Activated CD4-positive, alpha-beta T cell treated with anti-CD3 and anti-CD28 coated beads for 36 hours (primary cell): ENCODE data around the gene LRRFIP1. TPM values are rescaled to one million over a fixed set of nuclear protein-coding genes. Genes with fewer than 3 reads are reported as not detected.

Experiments used
- ATAC-seq: fragments of 200-7000 bp; cut with Tn5 transposase; one replicate; pipeline ENCODE4 v1.10.0; 2021; ENCODE audit warnings: mild to moderate bottlenecking, moderate library complexity
- CTCF ChIA-PET: fragments of 350-600 bp; sonication (Branson Sonifier 250); formaldehyde crosslinking; loops from one replicate; lab custom pipeline; 2021; ENCODE audit warnings: antibody characterized with exemption; lab: Charles Lee
- POLR2A ChIA-PET: fragments of 350-600 bp; sonication (Branson Sonifier 250); formaldehyde crosslinking; loops from one replicate; lab custom pipeline; 2021; ENCODE audit warnings: antibody characterized with exemption, inconsistent platforms; lab: Charles Lee
- DNase-seq: peaks from one replicate; pipeline ENCODE4 v3.0.0-alpha.2; 2020
- H3K27ac Mint-ChIP-seq: one replicate; pipeline ENCODE4 v1.8.0; 2021; ENCODE audit warnings: mixed read lengths
- H3K27me3 Mint-ChIP-seq: one replicate; pipeline ENCODE4 v1.8.0; 2021; ENCODE audit warnings: mixed read lengths
- H3K36me3 Mint-ChIP-seq: one replicate; pipeline ENCODE4 v1.8.0; 2021; ENCODE audit warnings: low read depth, mixed read lengths
- H3K4me1 Mint-ChIP-seq: one replicate; pipeline ENCODE4 v1.8.0; 2021; ENCODE audit warnings: mixed read lengths
- H3K4me3 Mint-ChIP-seq: one replicate; pipeline ENCODE4 v1.8.0; 2021; ENCODE audit warnings: mild to moderate bottlenecking, moderate library complexity, mixed read lengths
- H3K9me3 Mint-ChIP-seq: one replicate; pipeline ENCODE4 v1.8.0; 2021; ENCODE audit warnings: low read depth, mixed read lengths
- intact Hi-C, 2 experiments: fragments of 100-400 bp; cut with DNase I in 1 of 2; cut with micrococcal nuclease in 1 of 2; formaldehyde crosslinking; loops; one replicate each; pipeline versions ENCODE4 v1.14.2 to v1.15.1; 2022 to 2024; cut with DNase I, micrococcal nuclease
- total RNA-seq, 2 experiments: library from RNA; stranded (reverse); gene quantifications; one replicate each; pipeline ENCODE4 v1.2.3, GENCODE V29; 2021

The LRRFIP1 gene
- total RNA-seq, 2 experiments from 2014 or later: 234 to 235 TPM

- H3K9me3 Mint-ChIP-seq: peaks cover 4% of the 10 kb centered on the region
- H3K27me3 Mint-ChIP-seq: peaks cover 12% of the 10 kb centered on the region
- no peak for ATAC-seq
- H3K4me3 Mint-ChIP-seq: no peak overlapping the region
- ChIA-PET CTCF (interaction anchor here (0.9 to 1.3 kb wide), 3 partner anchors 9 to 112 kb away, joined by 3 to 5 read pairs (median 4); no protein-coding TSS in a partner anchor), POLR2A (interaction anchor here (0.6 kb wide), 1 partner anchor 62 kb away, joined by 3 read pairs; no protein-coding TSS in a partner anchor)
- peaks cover 22% of the 10 kb centered on the region for H3K4me1 Mint-ChIP-seq
- H3K36me3 Mint-ChIP-seq: no peaks in the 10 kb centered on the region
- no peak overlapping the region for H3K27ac Mint-ChIP-seq
- intact Hi-C loops: no loop called here
- DNase-seq: no peak
Observed at GRCh38 chr2:237633061-237633561, 5.7 kb downstream of the LRRFIP1 start.

- POLR2A ChIA-PET: no interaction called here
- Mint-ChIP-seq H3K27ac (no peak overlapping the region), H3K4me1 (peaks cover 6% of the 10 kb centered on the region), H3K36me3 (no peaks in the 10 kb centered on the region), H3K27me3 (no peaks in the 10 kb centered on the region), H3K4me3 (no peak overlapping the region), H3K9me3 (peaks cover 4% of the 10 kb centered on the region)
- CTCF ChIA-PET: interaction anchor here (0.6 to 0.7 kb wide), 2 partner anchors 42 to 524 kb away, joined by 3 read pairs; no protein-coding TSS in a partner anchor
- intact Hi-C loops: no loop called here
- ATAC-seq: peak; percentile 44
- DNase-seq: no peak
Observed at GRCh38 chr2:237636578-237636977, 9.2 kb downstream of the LRRFIP1 start.

- Mint-ChIP-seq H3K27me3 (no peaks in the 10 kb centered on the region), H3K9me3 (peaks cover 4% of the 10 kb centered on the region), H3K27ac (no peak overlapping the region), H3K4me3 (no peak overlapping the region), H3K4me1 (peaks cover 6% of the 10 kb centered on the region), H3K36me3 (no peaks in the 10 kb centered on the region)
- ChIA-PET CTCF (interaction anchor here (0.7 to 1.8 kb wide), 4 partner anchors 12 to 523 kb away, joined by 3 to 6 read pairs (median 4); no protein-coding TSS in a partner anchor), POLR2A (no interaction called here)
- intact Hi-C loops: no loop called here
- ATAC-seq: no peak
- DNase-seq: no peak
Observed at GRCh38 chr2:237637429-237638135, 10.2 kb downstream of the LRRFIP1 start.

DNA sequence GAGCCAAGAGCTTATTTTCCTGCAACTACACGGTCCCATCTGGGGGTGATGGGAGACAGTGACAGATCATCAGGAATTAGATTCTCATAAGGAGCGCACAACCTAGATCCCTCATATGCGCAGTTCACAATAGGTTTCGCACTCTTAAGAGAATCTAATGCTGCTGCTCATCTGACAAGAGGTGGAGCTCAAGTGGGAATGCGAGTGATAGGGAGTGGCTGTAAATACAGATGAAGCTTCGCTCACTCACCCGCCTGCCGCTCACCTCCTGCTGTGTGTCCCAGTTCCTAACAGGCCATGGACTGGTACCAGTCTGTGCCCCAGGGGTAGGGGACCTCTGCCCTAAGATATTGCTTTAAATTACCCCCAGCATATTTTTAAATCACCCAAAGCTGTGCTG lies 10.8 kb downstream of the LRRFIP1 start:
- no peak overlapping the region for H3K27ac Mint-ChIP-seq
- no peak for ATAC-seq
- DNase-seq: no peak
- no peaks in the 10 kb centered on the region for H3K36me3 Mint-ChIP-seq
- H3K27me3 Mint-ChIP-seq: no peaks in the 10 kb centered on the region
- POLR2A ChIA-PET: no interaction called here
- CTCF ChIA-PET: interaction anchor here (0.9 to 1.8 kb wide), 3 partner anchors 12 to 35 kb away, joined by 3 to 6 read pairs (median 4); no protein-coding TSS in a partner anchor
- H3K4me1 Mint-ChIP-seq: peaks cover 6% of the 10 kb centered on the region
- H3K9me3 Mint-ChIP-seq: peaks cover 4% of the 10 kb centered on the region
- intact Hi-C loops: no loop called here
- H3K4me3 Mint-ChIP-seq: no peak overlapping the region

GRCh38 chr2:237639052-237639835 lies 11.9 kb downstream of the LRRFIP1 start:
- Mint-ChIP-seq H3K36me3 (no peaks in the 10 kb centered on the region), H3K27ac (no peak overlapping the region), H3K27me3 (no peaks in the 10 kb centered on the region), H3K4me1 (peaks cover 6% of the 10 kb centered on the region), H3K9me3 (peaks cover 4% of the 10 kb centered on the region), H3K4me3 (no peak overlapping the region)
- intact Hi-C loops: no loop called here
- CTCF ChIA-PET: interaction anchor here (0.9 to 1.8 kb wide), 2 partner anchors 13 to 34 kb away, joined by 3 to 6 read pairs; no protein-coding TSS in a partner anchor
- DNase-seq (no peak), ATAC-seq (no peak)
- POLR2A ChIA-PET: no interaction called here

GRCh38 chr2:237639836-237640220 lies 12.4 kb downstream of the LRRFIP1 start:
- CTCF ChIA-PET: no interaction called here
- no peak overlapping the region for H3K4me3 Mint-ChIP-seq

GRCh38 chr2:237640493-237640998 lies 13.2 kb downstream of the LRRFIP1 start:
- Mint-ChIP-seq H3K4me3 (no peak overlapping the region), H3K4me1 (peaks cover 6% of the 10 kb centered on the region), H3K36me3 (no peaks in the 10 kb centered on the region), H3K9me3 (peaks cover 1% of the 10 kb centered on the region), H3K27ac (no peak overlapping the region), H3K27me3 (no peaks in the 10 kb centered on the region)
- no peak for DNase-seq
- ChIA-PET CTCF (no interaction called here), POLR2A (no interaction called here)
- intact Hi-C loops: no loop called here
- ATAC-seq: no peak

More at GRCh38 chr2:237639836-237640220, 12.4 kb downstream of the LRRFIP1 start:
- no peaks in the 10 kb centered on the region for H3K27me3 Mint-ChIP-seq
- H3K27ac Mint-ChIP-seq: no peak overlapping the region
- no peaks in the 10 kb centered on the region for H3K36me3 Mint-ChIP-seq
- no peak for DNase-seq
- ATAC-seq: no peak
- peaks cover 6% of the 10 kb centered on the region for H3K4me1 Mint-ChIP-seq
- POLR2A ChIA-PET: no interaction called here
- intact Hi-C loops: no loop called here
- H3K9me3 Mint-ChIP-seq: peaks cover 3% of the 10 kb centered on the region

GRCh38 chr2:237642038-237642734 lies 14.8 kb downstream of the LRRFIP1 start:
- H3K27ac Mint-ChIP-seq: no peak overlapping the region
- no peaks in the 10 kb centered on the region for H3K27me3 Mint-ChIP-seq
- POLR2A ChIA-PET: no interaction called here
- ATAC-seq (no peak), DNase-seq (no peak)
- H3K9me3 Mint-ChIP-seq: no peaks in the 10 kb centered on the region
- CTCF ChIA-PET: no interaction called here
- H3K4me3 Mint-ChIP-seq: no peak overlapping the region
- no peaks in the 10 kb centered on the region for H3K36me3 Mint-ChIP-seq
- intact Hi-C loops: no loop called here
- H3K4me1 Mint-ChIP-seq: no peaks in the 10 kb centered on the region

DNA sequence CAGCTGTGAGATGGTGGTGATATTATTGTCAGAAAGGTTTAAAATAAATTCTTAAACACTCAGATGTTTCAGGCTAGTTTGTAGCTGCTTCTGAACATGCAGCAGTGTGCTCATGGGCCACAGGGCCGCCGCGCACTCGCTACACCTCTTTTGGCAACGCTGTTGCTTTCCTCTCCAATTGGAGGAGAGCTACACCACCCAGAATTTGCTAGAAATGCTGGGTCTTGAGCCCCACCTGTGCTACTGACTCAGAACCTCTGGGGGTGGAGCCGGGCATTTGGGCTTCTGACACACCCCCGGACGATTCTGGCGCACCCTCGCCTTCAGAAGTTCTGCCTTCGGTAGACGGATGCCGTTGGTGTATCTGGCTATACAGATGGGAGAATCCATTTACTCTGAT lies 15.7 kb downstream of the LRRFIP1 start:
- no peaks in the 10 kb centered on the region for H3K4me1 Mint-ChIP-seq
- DNase-seq (no peak), ATAC-seq (no peak)
- no peak overlapping the region for H3K4me3 Mint-ChIP-seq
- no peaks in the 10 kb centered on the region for H3K27me3 Mint-ChIP-seq
- CTCF ChIA-PET: no interaction called here
- H3K36me3 Mint-ChIP-seq: no peaks in the 10 kb centered on the region
- H3K9me3 Mint-ChIP-seq: no peaks in the 10 kb centered on the region
- intact Hi-C loops: no loop called here
- POLR2A ChIA-PET: no interaction called here
- H3K27ac Mint-ChIP-seq: no peak overlapping the region

DNA sequence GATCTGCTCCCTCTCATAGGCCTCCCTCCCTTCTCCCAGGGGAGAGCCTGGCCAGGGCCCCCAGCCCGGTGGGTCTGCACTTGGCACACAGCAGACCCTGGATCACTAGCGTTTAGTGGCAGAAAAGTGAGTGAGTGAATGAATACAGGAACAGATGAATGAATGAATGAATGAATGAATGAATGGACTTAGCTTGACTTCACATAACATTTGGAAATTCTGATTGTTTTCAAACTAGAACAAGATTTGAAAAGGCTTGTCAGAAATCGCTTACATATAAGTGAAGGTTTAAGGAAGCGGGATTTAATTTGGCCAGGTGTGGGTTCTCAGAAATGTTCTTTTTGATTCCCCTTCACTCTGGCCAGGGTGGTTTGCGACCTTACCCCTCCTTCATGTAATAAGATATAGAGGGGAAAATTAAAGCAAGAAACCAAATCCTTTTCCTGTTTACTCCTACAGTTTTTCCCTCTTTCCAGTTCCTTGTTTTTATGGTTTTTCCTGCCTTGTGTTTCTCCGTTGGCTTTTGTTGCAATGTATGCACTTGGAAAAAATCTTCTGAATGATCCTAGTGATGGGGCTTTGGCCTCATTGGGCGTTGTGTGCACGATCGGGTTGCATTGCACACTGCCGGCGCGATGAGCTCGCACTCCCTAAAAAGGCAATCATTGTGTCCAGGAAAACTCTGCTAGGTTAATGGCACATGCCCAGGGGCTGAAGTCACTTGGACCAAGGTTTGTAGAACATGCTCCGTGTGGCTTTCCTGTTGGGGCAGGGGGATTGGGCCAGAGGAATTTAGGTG lies 16.4 kb downstream of the LRRFIP1 start:
- Mint-ChIP-seq H3K27ac (no peak overlapping the region), H3K36me3 (no peaks in the 10 kb centered on the region), H3K9me3 (no peaks in the 10 kb centered on the region), H3K4me3 (no peak overlapping the region), H3K27me3 (no peaks in the 10 kb centered on the region), H3K4me1 (no peaks in the 10 kb centered on the region)
- ChIA-PET CTCF (no interaction called here), POLR2A (no interaction called here)
- no peak for DNase-seq
- ATAC-seq: no peak
- intact Hi-C loops: no loop called here
